ENCODE results near the gene TUBA1B. TPM values are rescaled to one million over a fixed set of nuclear protein-coding genes. Genes with fewer than 3 reads are reported as not detected.

Gene TUBA1B
- total and polyA plus RNA-seq, 12 donors: 117 to 1,374 (median 309) TPM

GRCh38 chr12:49146406-49146805, 15.2 kb upstream of the TUBA1B start:
- H3K4me1 ChIP-seq: no peaks in the 10 kb centered on the region
- intact Hi-C loops (cut with DNase I): no loop called here
- H3K36me3 ChIP-seq: no peaks in the 10 kb centered on the region
- no peaks in the 10 kb centered on the region for H3K9me3 ChIP-seq
- no peak for DNase-seq
- 100% methylated on average over 1 of the region's 1 CpG for WGBS, 2 donors
- no peaks in the 10 kb centered on the region for H3K27me3 ChIP-seq
- ATAC-seq: no peak
- H3K27ac ChIP-seq: no peak overlapping the region
- H3K4me3 ChIP-seq: no peak overlapping the region
- TF ChIP-seq CTCF (IDR thresholded peaks at IDR 0.05): no peak

GRCh38 chr12:49144384-49144783, 13.2 kb upstream of the TUBA1B start:
- no peak for DNase-seq
- no peak for ATAC-seq
- Histone ChIP-seq H3K27ac (no peak overlapping the region), H3K4me3 (no peak overlapping the region), H3K4me1 (no peaks in the 10 kb centered on the region), H3K9me3 (no peaks in the 10 kb centered on the region), H3K27me3 (no peaks in the 10 kb centered on the region), H3K36me3 (no peaks in the 10 kb centered on the region)
- WGBS, 2 donors: 74 to 78% methylated on average over 2 of the region's 2 CpGs
- intact Hi-C loops (cut with DNase I): no loop called here
- no peak for TF ChIP-seq CTCF (IDR thresholded peaks at IDR 0.05)

- no peaks in the 10 kb centered on the region for H3K4me1 ChIP-seq
- H3K36me3 ChIP-seq: no peaks in the 10 kb centered on the region
- intact Hi-C loops (cut with DNase I): loop anchor here in 3 of 10 donors (10.0 kb wide), 2 partner anchors 46 to 96 kb away; partner anchors contain the start of gene TUBA1A (in 1 of the 3)
- H3K27ac ChIP-seq: no peak overlapping the region
- no peak for ATAC-seq
- no peaks in the 10 kb centered on the region for H3K9me3 ChIP-seq
- no peak for TF ChIP-seq CTCF (IDR thresholded peaks at IDR 0.05)
- 90% methylated on average over 2 of the region's 2 CpGs for WGBS, 2 donors
- DNase-seq: no peak
- H3K27me3 ChIP-seq: no peaks in the 10 kb centered on the region
- H3K4me3 ChIP-seq: no peak overlapping the region
Observed at GRCh38 chr12:49138999-49139398, 7.8 kb upstream of the TUBA1B start.

- H3K27ac ChIP-seq: no peak overlapping the region
- H3K4me3 ChIP-seq: no peak overlapping the region
- 53 to 64% methylated on average over 2 of the region's 2 CpGs for WGBS, 2 donors
- H3K4me1 ChIP-seq: peaks cover 0 to 4% (median 2%) of the 10 kb centered on the region in 9 donors
- no peaks in the 10 kb centered on the region for H3K36me3 ChIP-seq
- DNase-seq: no peak
- no peaks in the 10 kb centered on the region for H3K9me3 ChIP-seq
- intact Hi-C loops (cut with DNase I): loop anchor here in 3 of 10 donors (10.0 kb wide), 2 partner anchors 46 to 96 kb away; partner anchors contain the start of gene TUBA1A (in 1 of the 3)
- H3K27me3 ChIP-seq: no peaks in the 10 kb centered on the region
- no peak for TF ChIP-seq CTCF (IDR thresholded peaks at IDR 0.05)
- ATAC-seq: no peak
Observed at GRCh38 chr12:49138587-49138986, 7.4 kb upstream of the TUBA1B start.

All from heart right ventricle (tissue), 16 donors.